ENCODE data around the gene ANGPTL1.

DNA sequence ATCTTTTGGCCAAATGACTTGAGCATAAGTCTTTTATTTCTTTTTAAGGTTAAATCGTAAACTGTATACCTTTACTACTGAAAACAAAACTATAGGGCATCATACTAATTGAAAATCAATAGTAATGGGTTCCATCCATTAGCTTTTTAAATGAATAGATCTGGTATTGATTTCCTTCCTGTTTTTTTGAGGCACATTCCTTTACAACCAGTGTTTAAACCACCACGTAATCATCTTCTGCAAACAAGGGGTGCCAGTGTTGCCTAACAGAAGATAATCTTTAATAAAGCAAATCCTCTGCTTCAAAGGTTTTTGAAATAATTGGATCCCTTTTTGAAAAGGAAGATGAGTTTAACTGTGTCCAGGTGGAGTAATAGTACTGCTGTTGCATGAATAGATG lies 48.7 kb upstream of the ANGPTL1 start:
- TF ChIP-seq, protein P1, sequence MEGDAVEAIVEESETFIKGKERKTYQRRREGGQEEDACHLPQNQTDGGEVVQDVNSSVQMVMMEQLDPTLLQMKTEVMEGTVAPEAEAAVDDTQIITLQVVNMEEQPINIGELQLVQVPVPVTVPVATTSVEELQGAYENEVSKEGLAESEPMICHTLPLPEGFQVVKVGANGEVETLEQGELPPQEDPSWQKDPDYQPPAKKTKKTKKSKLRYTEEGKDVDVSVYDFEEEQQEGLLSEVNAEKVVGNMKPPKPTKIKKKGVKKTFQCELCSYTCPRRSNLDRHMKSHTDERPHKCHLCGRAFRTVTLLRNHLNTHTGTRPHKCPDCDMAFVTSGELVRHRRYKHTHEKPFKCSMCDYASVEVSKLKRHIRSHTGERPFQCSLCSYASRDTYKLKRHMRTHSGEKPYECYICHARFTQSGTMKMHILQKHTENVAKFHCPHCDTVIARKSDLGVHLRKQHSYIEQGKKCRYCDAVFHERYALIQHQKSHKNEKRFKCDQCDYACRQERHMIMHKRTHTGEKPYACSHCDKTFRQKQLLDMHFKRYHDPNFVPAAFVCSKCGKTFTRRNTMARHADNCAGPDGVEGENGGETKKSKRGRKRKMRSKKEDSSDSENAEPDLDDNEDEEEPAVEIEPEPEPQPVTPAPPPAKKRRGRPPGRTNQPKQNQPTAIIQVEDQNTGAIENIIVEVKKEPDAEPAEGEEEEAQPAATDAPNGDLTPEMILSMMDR (IDR thresholded peaks at IDR 0.05; ENCODE audit: poor library complexity, severe bottlenecking), result no peak
- TF ChIP-seq SMC3 (conservative IDR thresholded peaks at IDR 0.05; ENCODE audit: poor library complexity) (no peak), EZH2 (IDR thresholded peaks at IDR 0.05; ENCODE audit: borderline replicate concordance, insufficient read depth, low read length, poor library complexity, severe bottlenecking) (no peak), POLR2AphosphoS5 (IDR thresholded peaks at IDR 0.05) (no peak), EP300 (conservative IDR thresholded peaks at IDR 0.05; ENCODE audit: poor library complexity, severe bottlenecking) (no peak), RAD21 (conservative IDR thresholded peaks at IDR 0.05) (no peak)

Measured in neural cell (in vitro differentiated cells).